ENCODE data around the gene SIM2.
A peak's percentile ranks its signal among the peaks of the same experiment; 100 is the strongest.

The SIM2 gene

DNA sequence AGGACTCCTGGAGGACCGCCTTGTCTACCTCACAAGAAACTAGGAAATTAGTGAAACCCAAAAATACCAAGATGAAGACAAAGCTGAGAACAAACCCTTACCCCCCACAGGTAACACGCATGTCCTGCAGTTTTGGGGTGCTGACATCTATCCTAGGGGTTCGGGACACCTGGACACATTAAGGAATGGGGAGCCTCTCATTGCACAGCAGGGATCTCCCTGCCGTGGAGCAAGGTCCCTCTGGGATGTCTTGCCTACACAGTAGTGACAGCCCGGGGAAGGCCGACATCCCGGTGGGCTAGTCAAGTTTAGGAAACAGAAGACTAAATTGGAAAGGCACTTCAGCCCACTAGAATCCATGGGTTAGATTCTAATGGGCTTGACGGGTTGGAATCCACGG, 44.5 kb downstream of the SIM2 start:
- no peak for DNase-seq

DNA sequence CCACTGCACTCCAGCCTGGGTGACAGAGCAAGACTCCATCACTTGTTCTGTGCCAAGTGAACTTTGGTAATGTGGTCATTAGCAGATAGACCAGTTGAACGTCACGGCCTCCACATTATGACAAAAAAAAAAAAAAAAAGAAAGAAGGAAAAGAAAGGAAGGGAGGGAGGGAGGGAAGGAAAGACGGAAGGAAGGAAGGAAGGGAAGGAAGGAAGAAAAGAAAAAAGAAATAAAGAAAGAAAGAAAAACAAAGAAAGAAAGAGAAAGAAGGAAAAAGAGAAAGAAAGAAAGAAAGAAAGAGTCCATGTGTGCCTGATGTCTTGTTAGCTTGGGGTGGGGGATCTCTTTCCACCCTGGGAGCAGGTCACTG, 45.3 kb downstream of the SIM2 start:
- DNase-seq, result no peak

DNA sequence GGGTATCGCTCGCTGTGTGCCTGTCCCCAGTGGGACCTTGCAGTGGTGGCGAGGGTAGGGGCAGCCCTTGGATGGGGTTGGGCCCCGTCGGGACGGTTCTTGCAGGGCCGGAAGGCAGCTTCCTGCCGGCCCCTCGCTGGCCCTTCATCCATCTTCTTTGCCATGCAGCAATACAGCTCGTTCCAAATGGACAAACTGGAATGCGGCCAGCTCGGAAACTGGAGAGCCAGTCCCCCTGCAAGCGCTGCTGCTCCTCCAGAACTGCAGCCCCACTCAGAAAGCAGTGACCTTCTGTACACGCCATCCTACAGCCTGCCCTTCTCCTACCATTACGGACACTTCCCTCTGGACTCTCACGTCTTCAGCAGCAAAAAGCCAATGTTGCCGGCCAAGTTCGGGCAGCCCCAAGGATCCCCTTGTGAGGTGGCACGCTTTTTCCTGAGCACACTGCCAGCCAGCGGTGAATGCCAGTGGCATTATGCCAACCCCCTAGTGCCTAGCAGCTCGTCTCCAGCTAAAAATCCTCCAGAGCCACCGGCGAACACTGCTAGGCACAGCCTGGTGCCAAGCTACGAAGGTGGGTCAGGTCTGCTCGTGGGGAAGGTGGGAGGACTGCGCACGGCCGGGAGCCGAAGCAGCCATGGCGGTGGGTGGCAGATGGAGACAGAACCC, 45.8 kb downstream of the SIM2 start:
- DNase-seq, result no peak

DNA sequence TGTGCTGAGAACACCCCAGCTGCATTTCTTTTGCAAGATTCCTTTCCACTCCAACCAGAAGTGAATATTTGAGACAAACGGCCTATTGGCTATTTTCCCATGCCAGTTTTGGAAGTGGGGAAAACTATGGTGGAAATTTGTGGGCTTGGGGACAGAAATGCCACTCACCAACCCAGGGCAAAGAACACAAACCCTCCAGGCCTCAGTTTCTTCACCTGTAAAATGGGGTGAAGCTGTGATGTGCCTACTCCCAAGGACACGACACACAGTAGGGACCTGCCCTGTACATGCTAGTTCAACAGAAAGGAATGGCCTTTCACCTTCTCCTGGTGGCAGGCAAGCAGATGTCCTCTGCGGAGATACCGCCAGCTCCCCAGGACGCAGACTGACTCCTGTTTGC, 46.5 kb downstream of the SIM2 start:
- DNase-seq, result no peak

DNA sequence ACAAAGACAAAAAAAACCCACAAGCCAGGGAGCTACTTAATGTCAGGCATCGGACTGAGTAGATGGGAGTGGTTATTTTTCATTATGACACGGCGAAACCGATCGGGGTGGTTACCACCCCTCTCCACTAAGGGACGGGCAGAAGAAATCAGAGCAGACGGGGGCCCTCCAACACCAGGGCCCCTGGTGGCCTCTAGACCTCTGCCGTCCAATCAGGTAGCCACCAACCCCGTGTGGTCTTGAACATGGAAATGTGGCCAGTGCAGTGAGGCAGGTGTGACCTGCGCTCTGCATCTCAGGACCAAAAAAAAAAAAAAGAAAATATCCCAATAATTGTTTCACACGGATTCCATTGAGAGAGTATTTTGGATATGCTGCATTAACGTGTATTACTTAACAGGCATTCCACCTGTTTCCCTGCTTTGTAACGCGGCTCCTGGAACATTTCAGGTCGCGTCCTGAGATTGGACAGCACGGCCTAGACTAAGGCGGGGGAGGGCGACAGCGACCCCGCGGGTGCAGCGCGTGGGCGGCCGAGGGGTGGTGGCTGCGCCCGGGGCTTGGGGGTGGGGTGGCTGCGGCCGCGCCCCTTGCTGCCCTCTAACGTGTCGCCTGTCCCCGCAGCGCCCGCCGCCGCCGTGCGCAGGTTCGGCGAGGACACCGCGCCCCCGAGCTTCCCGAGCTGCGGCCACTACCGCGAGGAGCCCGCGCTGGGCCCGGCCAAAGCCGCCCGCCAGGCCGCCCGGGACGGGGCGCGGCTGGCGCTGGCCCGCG, 48.3 kb downstream of the SIM2 start:
- no peak for DNase-seq

DNA sequence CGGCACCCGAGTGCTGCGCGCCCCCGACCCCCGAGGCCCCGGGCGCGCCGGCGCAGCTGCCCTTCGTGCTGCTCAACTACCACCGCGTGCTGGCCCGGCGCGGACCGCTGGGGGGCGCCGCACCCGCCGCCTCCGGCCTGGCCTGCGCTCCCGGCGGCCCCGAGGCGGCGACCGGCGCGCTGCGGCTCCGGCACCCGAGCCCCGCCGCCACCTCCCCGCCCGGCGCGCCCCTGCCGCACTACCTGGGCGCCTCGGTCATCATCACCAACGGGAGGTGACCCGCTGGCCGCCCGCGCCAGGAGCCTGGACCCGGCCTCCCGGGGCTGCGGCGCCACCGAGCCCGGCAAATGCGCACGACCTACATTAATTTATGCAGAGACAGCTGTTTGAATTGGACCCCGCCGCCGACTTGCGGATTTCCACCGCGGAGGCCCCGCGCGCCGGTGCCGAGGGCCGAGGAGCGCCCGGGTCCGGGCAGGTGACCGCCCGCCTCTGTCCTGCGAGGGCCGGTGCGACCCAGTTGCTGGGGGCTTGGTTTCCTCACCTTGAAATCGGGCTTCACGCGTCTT, 49.0 kb downstream of the SIM2 start:
- peak; percentile 2 for DNase-seq

DNA sequence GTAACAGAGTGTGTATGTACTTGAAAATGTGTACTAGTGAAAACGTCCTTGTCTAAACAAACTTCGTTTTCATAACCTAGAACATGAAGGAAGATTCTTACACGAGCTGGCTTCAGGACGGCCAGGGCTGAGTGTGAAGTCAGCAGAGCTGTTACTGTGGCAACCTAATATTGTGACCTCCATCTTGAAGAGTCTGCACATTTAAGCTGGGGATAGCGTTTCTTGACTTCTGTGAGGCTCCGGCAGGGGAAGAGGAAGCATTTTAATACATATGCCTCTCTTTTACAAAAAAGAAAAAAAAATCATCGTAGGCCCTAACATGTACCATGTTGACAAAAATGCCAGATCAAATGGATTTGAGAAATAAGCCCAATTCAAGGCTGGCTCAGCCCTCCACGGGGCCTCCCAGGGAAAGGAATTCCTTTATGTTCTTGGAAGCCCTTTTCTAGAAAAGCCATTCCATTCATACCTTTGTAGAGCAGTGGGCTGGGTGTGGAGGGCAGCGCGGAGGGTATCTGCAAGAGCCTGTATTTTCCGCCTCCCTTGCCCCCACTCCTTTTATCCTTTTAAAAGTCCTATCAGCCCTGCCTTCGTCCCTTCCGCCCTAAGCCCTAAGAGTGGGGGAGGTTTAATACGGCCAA, 51.1 kb downstream of the SIM2 start:
- no peak for DNase-seq

DNA sequence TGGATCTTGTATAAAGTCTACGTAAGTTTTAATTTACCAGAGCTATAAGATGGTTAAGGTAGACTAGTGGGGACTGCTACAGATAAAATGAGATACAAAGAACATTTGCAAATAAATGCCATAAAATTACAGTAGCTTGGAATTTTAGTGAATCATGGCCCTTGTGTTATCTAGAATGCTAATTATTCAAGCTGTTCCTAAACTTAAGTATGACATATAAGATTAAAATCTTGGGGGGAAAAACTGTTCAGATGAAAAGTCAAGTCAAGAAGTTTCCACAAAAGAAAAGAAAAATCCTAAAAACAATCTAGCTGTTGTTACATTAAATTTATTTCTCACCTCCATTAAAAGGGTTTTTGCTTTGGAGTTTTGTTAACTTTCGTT, 51.7 kb downstream of the SIM2 start:
- DNase-seq, result no peak

DNA sequence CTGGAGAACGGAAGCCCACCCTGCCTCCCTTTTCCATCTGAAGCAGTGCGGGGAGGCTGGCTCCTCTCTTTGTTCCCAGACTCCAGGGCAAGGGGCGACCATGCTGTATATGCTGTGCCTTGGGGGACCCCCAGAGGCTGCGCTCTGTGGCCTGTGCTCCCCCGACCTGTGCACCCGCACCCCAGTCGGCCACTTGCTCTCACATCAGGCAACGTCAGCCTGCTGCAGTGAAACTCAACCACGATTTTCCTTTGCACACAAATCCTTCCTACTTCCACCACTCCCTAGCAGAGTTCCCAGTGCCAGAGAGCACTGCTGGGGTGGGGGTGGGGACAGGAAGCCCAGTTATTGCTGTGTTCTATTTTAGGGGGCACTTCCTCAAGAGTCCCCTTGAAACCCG, 52.5 kb downstream of the SIM2 start:
- no peak for DNase-seq

DNA sequence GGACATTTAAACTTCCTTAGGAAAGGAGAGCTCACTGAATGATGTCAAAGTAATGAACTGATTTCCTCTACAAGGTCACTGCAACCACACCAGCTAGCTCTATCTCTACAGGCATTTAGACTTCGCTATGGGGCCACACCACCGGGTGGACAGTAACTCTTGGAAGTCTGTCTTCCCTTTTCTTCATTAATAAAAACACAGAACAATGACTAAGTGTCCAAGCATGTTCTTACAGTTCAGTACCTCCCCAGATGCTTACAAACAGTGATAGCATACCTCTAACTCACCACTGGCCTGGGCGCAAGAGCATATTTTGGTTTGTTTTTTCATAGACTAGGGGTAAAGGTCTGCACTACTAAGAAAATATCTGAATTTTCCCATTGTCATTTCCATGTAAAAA, 54.6 kb downstream of the SIM2 start:
- no peak for DNase-seq

DNA sequence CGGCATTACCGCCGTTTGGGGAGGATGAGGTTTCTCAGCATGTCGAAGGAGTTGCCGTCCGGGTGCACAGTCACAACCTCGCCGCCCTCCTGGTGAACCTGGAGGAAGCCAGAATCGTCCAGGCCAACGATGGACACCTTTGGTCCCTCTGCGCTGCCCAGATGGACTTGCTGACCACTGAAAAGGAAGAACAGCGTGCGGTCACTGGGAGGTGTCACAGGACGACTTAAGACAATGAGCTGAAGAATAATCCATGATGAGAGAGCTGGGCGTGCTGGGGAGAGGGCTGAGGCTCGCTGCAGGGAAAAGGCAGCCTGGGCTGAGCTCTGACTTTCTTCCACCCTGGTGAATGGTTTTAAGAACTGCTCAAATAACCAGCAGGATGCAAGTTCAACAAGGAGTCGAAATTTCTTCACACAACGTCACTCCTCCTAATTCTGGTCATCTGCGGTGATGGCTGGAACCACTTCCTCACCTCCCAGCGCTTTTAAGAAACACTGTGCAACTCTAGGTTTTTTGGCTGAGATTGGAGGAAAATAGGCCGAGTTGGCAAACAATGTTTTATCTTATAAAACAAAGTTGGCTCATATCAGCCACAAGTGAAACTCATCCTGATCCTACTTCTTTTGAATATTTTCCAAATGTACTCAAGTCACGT, 55.5 kb downstream of the SIM2 start:
- DNase-seq, result no peak

DNA sequence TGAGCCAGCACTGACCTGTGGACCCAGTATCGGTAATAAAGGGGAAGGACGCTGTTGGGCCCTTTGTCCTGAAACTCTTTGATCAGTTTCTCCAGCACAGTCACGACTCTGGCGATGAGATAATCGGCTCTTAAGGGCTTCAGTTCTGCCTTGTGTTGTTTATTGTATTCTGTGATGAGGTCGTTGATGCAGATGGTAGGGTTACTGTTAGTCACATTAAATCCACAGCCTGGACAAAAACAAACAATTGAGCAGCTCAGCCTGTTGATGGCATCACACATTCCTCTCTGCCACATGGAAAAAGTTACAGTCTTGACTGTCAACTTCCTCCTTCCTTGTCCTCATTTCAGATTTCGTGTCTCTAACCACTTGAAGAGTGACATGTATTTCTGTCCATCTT, 57.6 kb downstream of the SIM2 start:
- no peak for DNase-seq

DNA sequence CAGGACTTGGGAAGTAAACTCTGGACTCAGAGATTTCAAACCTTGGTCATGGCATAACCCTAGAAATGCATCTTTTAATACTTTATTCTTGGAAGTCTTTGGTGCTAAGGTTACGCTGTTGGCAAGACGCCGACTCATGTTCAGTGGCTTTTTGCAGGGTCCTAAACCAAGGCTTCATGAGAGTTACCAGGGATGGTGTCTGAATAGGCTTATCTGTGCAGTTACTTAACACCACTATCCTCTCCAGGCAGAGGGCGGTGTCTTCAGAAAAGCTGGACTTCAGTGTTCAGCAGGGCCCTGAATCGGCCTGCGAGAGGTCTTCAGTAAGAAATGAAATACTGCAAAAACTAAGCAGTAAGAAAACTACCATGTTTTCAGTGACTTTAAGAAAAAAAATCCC, 58.3 kb downstream of the SIM2 start:
- no peak for DNase-seq

DNA sequence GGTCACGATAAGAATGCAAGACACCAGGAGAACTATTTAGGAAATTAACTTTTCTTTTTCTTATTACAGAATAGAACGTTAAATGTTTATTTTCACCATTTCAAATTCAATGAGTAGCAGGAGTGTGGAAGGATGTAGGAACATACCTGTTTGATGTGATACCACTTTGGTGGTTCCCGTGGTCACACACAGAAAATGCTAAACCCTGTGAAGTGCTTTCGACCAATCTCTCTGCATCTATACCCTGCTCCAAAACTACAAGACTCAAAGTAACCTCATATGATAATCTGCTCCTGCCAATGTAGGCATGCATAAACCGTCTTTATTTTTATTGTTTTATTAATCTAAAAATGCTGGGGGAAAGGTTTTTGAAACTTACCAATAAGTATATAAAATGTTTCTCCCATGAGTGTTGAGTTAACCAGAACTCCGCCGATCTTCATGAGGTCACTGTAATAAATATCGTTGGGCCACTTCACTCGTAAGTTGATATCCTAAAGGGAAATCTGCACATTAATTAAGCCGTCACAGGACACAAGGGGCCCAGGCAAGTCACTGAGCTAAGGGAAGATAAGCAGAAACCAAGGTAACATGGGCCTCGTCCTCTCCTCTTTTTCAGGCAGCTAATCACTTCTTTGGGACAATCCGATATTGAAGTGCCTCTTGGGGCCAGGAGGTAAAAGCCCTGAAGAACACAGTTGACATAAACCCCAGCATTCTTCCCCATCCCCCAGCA, 60.6 kb downstream of the SIM2 start:
- DNase-seq, result no peak

DNA sequence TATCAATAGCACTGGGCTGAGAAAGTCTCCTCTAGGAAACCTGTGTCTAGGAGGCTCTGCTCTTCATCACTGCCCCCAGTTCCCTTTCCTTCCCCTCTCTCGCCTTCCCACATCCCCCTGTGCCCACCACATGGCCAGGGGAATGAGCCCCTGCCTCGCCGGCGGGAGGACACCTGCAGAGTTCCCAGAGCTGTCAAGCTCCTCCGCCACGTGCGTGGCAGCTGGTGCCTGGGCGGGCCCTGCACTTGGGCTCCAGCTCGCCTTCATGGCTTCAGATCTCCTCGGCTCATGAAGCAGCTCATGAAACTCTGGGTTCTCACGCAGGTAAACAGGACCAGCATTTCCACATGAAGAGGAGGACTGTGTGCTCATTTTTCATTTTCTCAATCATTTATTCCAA, 62.8 kb downstream of the SIM2 start:
- no peak for DNase-seq

DNA sequence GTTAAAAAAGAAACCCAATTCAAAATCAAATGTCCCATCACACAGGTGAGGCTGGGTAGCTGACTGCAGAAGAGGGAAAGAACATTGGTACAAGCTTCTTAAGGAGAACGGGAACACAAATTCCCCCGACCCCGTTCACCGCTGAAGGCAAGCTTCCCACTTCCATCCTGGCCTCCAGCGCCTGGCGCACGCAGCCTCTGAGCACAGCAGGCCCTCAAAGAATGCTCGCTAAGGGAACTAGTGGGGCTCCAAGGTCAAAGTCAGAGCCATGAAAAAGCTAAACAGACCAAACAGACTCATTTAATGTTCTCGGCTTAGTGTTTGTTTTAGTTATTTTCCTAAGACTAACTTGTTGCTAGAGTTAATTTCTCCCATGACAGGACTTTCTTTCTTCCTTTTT, 63.7 kb downstream of the SIM2 start:
- no peak for DNase-seq

DNA sequence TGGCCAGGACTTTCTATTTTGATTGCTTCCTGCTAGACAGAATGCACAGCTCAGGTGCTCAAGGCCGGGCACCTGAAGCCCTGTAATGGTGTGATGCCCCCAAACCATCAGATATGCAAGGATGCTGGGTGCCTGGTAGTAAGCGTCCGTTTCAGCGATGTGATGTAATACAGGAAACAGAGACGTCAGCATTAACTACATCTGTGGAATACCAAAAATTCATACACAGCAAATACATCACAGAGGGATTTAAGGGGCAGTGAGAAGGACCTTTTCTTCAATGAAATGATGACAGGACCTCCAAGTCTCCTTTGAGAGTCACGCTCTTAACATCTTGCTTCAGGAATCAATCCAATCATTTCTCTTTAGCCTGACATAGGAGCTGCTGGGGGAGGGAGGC, 64.4 kb downstream of the SIM2 start:
- no peak for DNase-seq

DNA sequence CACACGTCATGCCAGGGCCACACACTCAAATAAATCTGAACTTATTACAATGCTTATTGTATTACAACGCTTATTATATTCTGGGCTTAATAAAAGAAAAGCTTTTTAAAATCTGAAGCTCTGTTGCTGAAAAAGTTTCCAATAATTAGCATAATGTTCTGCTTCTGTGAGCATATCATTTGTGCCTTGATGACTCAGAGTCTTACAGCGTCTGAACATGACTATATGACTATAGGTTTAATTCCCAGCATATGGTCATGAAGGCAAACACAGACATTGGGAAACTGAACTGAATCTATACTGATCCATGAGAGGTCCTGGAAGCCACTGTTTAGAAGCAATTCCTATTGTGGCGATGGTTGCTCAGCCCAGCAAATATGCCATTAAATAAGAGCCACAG, 66.3 kb downstream of the SIM2 start:
- DNase-seq, result no peak

DNA sequence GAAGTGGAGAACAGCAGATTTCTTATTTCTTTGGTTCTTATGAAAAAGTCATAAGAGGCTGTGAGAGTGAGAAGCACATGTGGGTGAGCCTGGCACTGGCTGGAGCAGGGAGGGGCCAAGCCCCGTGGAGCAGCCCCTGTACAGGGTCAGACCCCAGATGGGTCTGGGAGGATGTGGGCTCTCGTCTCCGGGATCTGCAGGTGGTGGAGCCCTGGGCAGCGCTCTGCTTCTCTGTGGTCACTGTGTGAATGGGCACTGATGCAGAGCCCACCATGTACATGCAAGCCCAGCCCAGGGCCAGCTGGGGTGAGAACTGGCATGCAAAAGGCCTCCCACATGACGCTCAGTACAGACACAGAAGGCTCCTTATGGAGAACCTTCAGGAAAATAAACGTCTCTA, 67.6 kb downstream of the SIM2 start:
- no peak for DNase-seq

DNA sequence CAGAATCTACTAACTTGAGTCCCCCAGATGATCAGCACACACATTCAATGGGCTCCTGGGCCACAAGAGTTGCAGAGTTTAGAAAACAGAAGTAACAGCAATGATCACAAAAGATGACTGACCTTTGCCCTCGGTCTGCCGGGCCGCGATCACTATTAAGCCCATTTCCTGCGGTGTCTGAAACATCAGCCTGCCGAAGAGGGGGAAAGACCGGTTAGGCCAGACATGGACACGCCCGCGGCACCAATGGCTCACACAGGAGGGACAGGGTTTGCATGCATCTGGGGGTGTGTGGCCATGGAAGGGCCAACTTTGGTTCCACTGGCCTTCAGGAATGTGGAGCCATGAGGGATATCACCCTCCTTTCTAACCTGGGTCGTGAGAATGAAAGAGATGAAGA, 68.2 kb downstream of the SIM2 start:
- DNase-seq, result no peak

DNA sequence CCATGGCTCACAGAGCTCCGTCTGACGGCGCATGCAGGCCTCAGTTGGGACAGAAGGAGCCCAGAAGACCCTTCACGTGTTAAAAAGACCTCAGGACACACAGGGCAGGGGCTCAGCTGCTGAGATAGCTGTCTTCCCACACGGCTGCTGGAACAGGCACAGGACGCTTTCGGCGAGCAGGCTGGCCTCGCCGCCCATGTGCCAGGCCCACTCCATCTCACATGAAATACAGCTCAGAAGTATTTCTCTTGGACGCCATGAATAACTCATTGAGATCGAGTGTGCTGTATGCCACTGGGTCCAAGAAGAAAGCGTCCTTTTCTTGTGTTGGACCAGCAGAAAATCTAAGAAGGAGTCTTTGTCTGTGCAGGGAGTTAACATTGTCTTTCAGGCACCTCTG, 69.6 kb downstream of the SIM2 start:
- DNase-seq, result no peak

DNA sequence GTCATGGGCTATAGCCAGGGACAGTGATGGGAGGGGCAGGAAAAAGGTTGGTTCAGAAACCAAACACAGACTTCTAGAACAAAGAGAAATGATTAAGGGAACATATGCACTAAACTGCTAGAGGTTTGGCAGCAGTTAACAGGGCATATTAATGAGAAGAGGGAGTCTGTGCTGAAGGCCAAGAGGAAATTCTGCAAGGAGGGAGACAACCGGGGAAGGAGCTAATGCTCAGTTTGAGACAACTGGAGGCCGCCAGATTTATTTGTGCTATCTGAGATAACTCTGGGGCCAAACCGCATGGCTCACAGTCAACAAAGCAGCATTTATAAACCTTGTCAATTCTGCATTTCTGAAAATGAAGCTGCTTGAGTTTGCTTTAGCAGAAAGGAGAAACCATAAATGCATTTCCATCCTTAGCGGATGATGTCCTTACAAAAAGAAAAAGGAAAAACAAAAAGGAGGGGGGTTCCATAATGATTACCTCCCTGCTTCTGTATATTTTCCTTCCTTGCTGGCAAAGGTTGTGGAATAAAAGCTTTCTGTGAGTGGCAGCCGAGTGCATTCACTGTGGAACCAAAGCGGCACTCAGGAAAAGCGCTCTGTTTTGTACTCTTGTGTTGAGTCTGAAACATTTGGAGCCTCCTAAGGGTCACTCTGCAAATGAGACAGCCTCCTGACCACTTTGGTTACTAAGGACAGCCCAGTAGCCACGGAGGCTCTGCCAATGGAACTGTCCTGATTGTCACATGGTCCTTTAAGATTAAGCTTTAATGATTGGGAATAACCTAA, 70.3 kb downstream of the SIM2 start:
- no peak for DNase-seq
